ENCODE measurements around the gene FCRLB. TPM values are rescaled to one million over a fixed set of nuclear protein-coding genes. Genes with fewer than 3 reads are reported as not detected.
"Not testable (repeated sequence)": the region's sequence is repeated elsewhere in the genome, so short reads cannot be mapped to it uniquely, and the experiment has no call there.

Gene FCRLB
- total RNA-seq, 1 donor from 2014 or later: 0.35 TPM

DNA sequence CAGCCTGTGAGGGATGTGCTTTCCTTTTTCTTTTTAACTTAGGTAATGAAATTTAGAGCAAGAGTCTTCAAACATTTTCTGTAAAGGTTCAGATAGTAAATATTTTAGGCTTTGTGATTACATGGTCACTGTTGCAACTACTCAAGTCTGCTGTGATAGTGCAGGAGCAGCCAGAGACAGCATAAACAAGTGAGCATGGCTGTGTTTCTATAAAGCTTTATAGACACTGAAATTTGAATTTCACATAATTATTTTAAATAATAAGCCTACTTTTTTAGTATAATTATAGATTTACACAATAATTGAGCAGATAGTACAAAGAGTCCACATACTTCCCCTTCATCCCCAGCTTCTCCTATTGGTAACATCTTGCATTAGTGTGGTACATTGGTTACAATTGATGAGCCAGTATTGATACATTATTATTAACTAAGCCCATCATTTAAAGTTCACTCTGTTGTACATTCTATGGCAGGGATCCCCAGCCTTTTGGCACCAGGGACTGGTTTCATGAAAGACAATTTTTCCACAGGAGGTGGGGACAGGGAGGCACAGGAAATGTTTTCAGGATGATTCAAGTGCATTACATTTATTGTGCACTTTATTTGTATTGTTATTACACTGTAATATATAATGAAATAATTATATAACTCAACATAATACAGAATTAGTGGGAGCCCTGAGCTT is 47.8 kb downstream of the FCRLB start:
- no peaks in the 10 kb centered on the region for H3K36me3 Mint-ChIP-seq (ENCODE audit: low read depth)
- H3K27ac Mint-ChIP-seq (ENCODE audit: unreplicated experiment): no peak overlapping the region
- H3K4me3 Mint-ChIP-seq (ENCODE audit: unreplicated experiment): no peak overlapping the region
- DNase-seq (ENCODE audit: low spot score): no peak
- H3K27me3 Mint-ChIP-seq (ENCODE audit: low read depth): no peaks in the 10 kb centered on the region
- TF ChIP-seq, protein P1, sequence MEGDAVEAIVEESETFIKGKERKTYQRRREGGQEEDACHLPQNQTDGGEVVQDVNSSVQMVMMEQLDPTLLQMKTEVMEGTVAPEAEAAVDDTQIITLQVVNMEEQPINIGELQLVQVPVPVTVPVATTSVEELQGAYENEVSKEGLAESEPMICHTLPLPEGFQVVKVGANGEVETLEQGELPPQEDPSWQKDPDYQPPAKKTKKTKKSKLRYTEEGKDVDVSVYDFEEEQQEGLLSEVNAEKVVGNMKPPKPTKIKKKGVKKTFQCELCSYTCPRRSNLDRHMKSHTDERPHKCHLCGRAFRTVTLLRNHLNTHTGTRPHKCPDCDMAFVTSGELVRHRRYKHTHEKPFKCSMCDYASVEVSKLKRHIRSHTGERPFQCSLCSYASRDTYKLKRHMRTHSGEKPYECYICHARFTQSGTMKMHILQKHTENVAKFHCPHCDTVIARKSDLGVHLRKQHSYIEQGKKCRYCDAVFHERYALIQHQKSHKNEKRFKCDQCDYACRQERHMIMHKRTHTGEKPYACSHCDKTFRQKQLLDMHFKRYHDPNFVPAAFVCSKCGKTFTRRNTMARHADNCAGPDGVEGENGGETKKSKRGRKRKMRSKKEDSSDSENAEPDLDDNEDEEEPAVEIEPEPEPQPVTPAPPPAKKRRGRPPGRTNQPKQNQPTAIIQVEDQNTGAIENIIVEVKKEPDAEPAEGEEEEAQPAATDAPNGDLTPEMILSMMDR (IDR thresholded peaks at IDR 0.05): no peak
- H3K9me3 Mint-ChIP-seq (ENCODE audit: low read depth): no peaks in the 10 kb centered on the region
- H3K4me1 Mint-ChIP-seq (ENCODE audit: low read depth): peaks cover 27% of the 10 kb centered on the region

DNA sequence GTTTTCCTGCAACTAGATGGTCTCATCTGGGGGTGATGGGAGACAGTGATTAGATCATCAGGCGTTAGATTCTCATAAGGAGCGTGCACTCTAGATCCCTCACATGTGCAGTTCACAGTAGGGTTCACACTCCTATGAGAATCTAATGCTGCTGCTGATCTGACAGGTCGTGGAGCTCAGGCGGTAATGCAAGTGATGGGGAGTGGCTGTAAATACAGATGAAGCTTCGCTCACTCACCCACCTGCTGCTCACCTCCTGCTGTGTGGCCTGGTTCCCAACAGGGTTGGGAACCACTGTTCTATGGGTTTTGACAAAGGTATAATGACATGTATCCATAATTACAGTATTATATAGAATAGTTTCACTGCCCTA is 48.3 kb downstream of the FCRLB start:
- peaks cover 27% of the 10 kb centered on the region for H3K4me1 Mint-ChIP-seq (ENCODE audit: low read depth)
- not testable (repeated sequence) for H3K27me3 Mint-ChIP-seq (ENCODE audit: low read depth); H3K27ac Mint-ChIP-seq (ENCODE audit: unreplicated experiment); H3K4me3 Mint-ChIP-seq (ENCODE audit: unreplicated experiment); DNase-seq (ENCODE audit: low spot score); H3K9me3 Mint-ChIP-seq (ENCODE audit: low read depth); H3K36me3 Mint-ChIP-seq (ENCODE audit: low read depth)

DNA sequence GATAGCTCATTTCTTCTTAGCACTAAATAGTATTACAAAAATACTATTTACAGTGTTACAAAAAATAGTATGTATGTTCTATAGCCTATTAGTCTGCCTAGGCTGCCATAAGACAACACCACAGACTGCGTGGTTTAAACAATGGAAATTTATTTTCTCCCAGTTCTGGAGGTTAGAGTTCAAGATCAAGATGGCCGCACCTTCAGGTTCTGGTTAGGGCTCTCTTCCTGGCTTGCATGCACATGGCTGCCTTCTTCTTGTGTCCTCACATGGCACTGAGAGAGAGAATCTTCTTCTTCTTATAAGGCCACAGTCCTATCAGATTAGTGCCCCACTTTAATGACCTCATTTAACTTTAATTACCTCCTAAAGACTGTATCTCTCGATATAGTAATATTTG is 48.9 kb downstream of the FCRLB start:
- DNase-seq (ENCODE audit: low spot score): no peak
- TF ChIP-seq, protein P1 (IDR thresholded peaks at IDR 0.05): no peak
- Mint-ChIP-seq H3K4me3 (ENCODE audit: unreplicated experiment) (no peak overlapping the region), H3K36me3 (ENCODE audit: low read depth) (no peaks in the 10 kb centered on the region), H3K27me3 (ENCODE audit: low read depth) (no peaks in the 10 kb centered on the region), H3K9me3 (ENCODE audit: low read depth) (no peaks in the 10 kb centered on the region), H3K27ac (ENCODE audit: unreplicated experiment) (no peak overlapping the region), H3K4me1 (ENCODE audit: low read depth) (peaks cover 23% of the 10 kb centered on the region)

DNA sequence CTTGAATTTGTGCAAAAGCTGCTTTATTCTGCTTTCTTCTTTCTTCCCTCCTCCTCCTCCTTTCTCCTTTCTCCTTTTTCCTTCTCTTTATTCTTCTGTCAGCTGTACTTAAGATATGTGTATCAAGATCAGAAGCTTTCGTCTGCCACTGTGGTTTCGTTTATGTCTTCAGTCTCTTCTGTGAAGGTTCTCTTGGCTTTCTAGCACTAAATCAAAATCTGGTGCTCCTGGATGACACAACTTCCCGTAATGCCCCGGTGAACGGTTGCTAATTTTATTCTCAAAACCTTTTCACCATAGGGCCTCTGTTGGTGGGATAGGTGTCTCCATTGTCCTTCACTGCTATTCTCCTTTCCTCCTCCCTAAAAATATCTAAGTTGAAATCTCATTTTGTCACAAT is 49.8 kb downstream of the FCRLB start:
- no peak for DNase-seq (ENCODE audit: low spot score)
- Mint-ChIP-seq H3K27ac (ENCODE audit: unreplicated experiment) (no peak overlapping the region), H3K9me3 (ENCODE audit: low read depth) (no peaks in the 10 kb centered on the region), H3K27me3 (ENCODE audit: low read depth) (no peaks in the 10 kb centered on the region), H3K4me1 (ENCODE audit: low read depth) (peaks cover 22% of the 10 kb centered on the region), H3K4me3 (ENCODE audit: unreplicated experiment) (no peak overlapping the region), H3K36me3 (ENCODE audit: low read depth) (no peaks in the 10 kb centered on the region)
- TF ChIP-seq, protein P1 (IDR thresholded peaks at IDR 0.05): no peak

DNA sequence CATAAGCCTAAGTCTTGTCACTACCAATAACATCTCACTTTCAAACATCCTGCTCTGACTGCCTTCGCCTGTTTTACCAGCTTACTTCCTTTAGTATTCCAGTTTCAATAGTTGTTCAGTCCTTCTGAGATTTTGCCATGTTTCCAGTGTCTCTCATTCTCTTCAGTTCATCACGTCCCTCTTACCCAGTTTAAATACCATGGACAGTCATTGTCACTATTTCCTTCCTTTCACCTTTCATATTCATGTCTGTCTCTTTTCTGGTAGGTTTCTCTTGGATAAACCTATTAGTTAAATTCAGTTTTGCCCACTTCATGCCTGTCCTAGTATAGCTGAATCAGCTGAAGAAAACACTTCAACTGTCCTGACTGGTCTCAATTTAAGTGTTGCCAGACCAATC is 50.6 kb downstream of the FCRLB start:
- TF ChIP-seq, protein P1 (IDR thresholded peaks at IDR 0.05): no peak
- no peak for DNase-seq (ENCODE audit: low spot score)
- Mint-ChIP-seq H3K27me3 (ENCODE audit: low read depth) (no peaks in the 10 kb centered on the region), H3K4me1 (ENCODE audit: low read depth) (peaks cover 19% of the 10 kb centered on the region), H3K27ac (ENCODE audit: unreplicated experiment) (no peak overlapping the region), H3K36me3 (ENCODE audit: low read depth) (no peaks in the 10 kb centered on the region), H3K4me3 (ENCODE audit: unreplicated experiment) (no peak overlapping the region), H3K9me3 (ENCODE audit: low read depth) (no peaks in the 10 kb centered on the region)

DNA sequence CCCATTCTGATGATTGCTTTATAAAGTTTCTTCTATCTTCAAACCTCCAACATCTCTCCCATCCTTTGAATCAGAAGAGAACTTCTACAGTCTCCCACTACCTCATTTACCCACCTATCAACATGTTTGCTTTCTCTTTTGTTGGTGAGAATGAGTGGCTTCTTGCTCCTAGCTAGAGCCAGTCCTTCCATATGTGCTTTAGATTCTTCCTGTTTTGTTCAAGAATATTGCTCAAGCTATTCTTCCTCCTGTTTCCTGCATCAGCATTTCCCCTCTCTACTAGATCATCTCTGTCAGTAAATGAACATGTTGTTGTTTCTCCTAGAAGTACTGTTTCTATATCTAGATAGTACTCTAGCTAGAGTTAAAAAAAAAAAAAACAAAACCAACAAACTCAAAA is 51.1 kb downstream of the FCRLB start:
- DNase-seq (ENCODE audit: low spot score): no peak
- no peaks in the 10 kb centered on the region for H3K36me3 Mint-ChIP-seq (ENCODE audit: low read depth)

More for the DNA sequence above, 51.1 kb downstream of the FCRLB start:
- TF ChIP-seq, protein P1 (IDR thresholded peaks at IDR 0.05): no peak
- Mint-ChIP-seq H3K27me3 (ENCODE audit: low read depth) (no peaks in the 10 kb centered on the region), H3K27ac (ENCODE audit: unreplicated experiment) (no peak overlapping the region), H3K4me1 (ENCODE audit: low read depth) (peaks cover 15% of the 10 kb centered on the region), H3K4me3 (ENCODE audit: unreplicated experiment) (no peak overlapping the region), H3K9me3 (ENCODE audit: low read depth) (no peaks in the 10 kb centered on the region)
